GM18502 (cell line): ENCODE data around the gene STK39.

Experiments
- ATAC-seq: cut with Tn5 transposase; IDR thresholded peaks from one replicate; pipeline ENCODE4 v1.9.1; 2021; ENCODE audit warnings: mild to moderate bottlenecking; ENCODE audit not compliant: unreplicated experiment, poor library complexity

STK39 gene

DNA sequence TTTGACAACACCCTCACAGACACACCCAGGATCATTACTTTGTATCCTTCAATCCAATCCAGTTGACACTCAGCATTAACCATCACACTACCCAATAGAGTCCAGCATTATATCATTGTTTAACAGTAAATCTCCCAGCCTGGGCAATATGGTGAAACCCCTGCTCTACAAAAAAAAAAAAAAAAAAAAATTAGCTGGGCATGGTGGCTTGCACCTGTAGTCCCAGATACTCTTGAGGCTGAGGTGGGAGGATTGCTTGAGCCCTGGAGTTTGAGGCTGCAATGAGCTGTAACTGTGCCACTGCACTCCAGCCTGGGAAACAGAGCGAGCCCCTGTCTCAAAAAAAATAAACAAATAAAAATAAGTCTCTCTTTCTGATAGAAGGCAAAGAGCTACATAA, 304.0 kb downstream of the STK39 start:
- ATAC-seq: no peak

- ATAC-seq: no peak
Measured at GRCh38 chr2:167942366-167943081, 304.9 kb downstream of the STK39 start.

GRCh38 chr2:167941604-167942003, 305.8 kb downstream of the STK39 start:
- no peak for ATAC-seq

- ATAC-seq: no peak
Measured at GRCh38 chr2:167940734-167941507, 306.5 kb downstream of the STK39 start.

GRCh38 chr2:167940346-167940725, 307.1 kb downstream of the STK39 start:
- no peak for ATAC-seq

- no peak for ATAC-seq
Measured at GRCh38 chr2:167939514-167940345, 307.7 kb downstream of the STK39 start.

- no peak for ATAC-seq
Measured at GRCh38 chr2:167937403-167937802, 310.0 kb downstream of the STK39 start.

GRCh38 chr2:167935803-167936110, 311.6 kb downstream of the STK39 start:
- ATAC-seq: no peak

GRCh38 chr2:167933097-167933814, 314.1 kb downstream of the STK39 start:
- ATAC-seq: no peak

DNA sequence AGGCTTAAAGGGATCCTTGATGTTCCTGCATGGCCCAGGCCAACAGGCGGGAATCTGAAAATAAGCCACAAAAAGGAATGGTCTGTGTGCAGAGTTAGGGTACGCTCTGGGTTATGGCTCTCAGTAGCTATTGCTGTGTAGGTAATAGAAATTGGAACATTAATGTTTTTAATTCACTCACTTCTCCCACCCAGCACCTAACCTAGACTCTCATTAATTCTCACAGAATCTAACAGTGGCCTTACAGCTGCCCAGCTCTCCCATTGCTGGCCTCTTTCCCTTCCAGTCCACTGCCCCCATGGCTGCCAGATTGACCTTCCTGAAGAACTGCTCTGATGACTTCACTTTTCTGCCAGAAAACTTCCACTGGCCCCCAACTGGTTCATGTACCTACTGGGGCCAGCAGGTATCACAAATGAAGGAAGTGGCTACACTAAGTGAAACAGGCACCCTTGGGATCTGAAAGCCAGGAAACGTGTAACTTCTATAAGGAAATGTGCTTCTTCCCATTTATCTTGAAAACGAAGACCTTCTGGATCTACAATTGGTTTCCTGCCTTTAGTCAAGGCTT, 315.2 kb downstream of the STK39 start:
- ATAC-seq: no peak

DNA sequence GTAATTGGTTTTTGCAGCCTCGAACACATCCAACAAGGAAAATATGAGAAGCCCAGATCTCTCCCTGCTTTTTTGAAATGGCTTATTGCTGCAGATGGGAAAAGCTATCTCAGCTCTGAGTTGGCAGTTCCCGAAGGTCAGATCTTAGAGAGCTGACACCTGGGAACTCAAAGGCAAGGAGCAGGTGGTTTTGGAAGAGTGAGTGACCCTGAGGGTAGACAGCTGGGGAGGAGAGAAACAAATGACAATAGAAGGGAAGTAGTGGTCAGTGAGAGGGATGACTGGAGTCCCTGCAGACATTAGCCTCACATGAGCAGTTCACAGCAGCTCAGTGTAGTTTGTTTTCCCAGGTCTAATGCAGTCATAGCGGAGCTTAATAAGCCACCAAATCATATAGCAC, 317.9 kb downstream of the STK39 start:
- no peak for ATAC-seq

- no peak for ATAC-seq
Measured at GRCh38 chr2:167928434-167928833, 319.0 kb downstream of the STK39 start.

- ATAC-seq: no peak
Measured at GRCh38 chr2:167925758-167926157, 321.6 kb downstream of the STK39 start.

GRCh38 chr2:167924556-167924955, 322.8 kb downstream of the STK39 start:
- ATAC-seq: no peak

- ATAC-seq: no peak
Measured at GRCh38 chr2:167916756-167917155, 330.6 kb downstream of the STK39 start.

DNA sequence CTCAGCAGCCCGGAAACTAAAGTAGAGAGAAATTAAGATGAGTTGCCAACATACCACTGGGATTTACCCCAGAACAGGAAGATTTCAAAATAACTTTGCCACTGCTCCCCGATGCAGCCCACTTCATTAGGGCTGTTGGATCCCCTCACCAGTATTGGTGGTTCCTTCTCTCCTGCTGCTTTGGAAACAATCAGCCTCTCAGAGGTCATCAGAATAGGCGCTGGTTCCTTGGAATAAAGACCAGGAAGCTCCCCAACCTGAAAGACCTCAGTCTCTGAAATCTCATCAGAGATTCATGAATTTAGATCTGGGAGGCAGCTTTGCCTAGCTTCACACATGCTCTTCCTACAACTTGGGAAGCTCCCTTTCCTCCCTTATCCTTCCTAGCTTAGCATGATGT, 332.4 kb downstream of the STK39 start:
- no peak for ATAC-seq

GRCh38 chr2:167908786-167909185, 338.6 kb downstream of the STK39 start:
- ATAC-seq: no peak

DNA sequence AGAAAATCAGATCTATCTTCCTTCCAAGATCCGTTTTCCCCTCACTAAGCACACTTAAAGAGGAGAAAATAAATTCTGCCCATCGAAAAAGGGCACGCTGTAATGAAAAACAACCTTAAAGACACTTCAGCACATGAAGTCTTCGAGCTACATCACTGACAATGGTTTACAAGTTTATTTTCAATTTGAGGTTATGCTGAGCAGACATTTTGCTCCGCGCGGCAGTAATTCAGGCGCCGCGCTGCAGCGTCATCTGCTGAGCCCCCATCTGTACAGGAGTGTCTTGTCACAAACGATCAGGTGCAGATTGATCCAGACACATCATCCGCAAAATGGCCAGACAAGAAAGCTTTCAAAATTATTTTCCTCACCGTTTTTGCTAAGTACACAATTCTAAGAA, 341.7 kb downstream of the STK39 start:
- no peak for ATAC-seq
